Spleen (tissue), 7 donors: ENCODE measurements around the gene LGMN.

Experiments
- POLR2A ChIP-seq, 3 donors: fragments of 450-650 bp; IDR thresholded peaks; one replicate each; pipeline ENCODE4 v1.5.1; 2017; ENCODE audit warnings: antibody characterized with exemption in 3 of 3, mild to moderate bottlenecking in 1 of 3
- POLR2AphosphoS5 ChIP-seq, 3 donors: sonication (generic); formaldehyde crosslinking; IDR thresholded peaks; one replicate each; pipeline ENCODE4 v1.5.1; 2017; ENCODE audit warnings: antibody characterized with exemption in 3 of 3
- TF ChIP-seq, protein P1 (sequence below), 11 experiments: fragments of 200-600 bp in 7 of 11; fragments of 450-650 bp in 4 of 11; sonication (generic) in 4 of 11; IDR thresholded peaks in 8 of 11; conservative IDR thresholded peaks in 3 of 11; 1 replicate in 7 of 11; 2 replicates in 4 of 11; pipeline versions ENCODE4 v1.4.0 to v1.8.0; 2016 to 2021; ENCODE audit warnings: antibody characterized with exemption in 11 of 11, inconsistent platforms in 4 of 11, mild to moderate bottlenecking in 1 of 11
- donor health status: DM: no; HTN: no; CAD: no; lungs with moderate emphysema.
- donor health status: DM: no; HTN: no; CAD: no.
- donor health status: DM: no; HTN: no; CAD: no.

DNA sequence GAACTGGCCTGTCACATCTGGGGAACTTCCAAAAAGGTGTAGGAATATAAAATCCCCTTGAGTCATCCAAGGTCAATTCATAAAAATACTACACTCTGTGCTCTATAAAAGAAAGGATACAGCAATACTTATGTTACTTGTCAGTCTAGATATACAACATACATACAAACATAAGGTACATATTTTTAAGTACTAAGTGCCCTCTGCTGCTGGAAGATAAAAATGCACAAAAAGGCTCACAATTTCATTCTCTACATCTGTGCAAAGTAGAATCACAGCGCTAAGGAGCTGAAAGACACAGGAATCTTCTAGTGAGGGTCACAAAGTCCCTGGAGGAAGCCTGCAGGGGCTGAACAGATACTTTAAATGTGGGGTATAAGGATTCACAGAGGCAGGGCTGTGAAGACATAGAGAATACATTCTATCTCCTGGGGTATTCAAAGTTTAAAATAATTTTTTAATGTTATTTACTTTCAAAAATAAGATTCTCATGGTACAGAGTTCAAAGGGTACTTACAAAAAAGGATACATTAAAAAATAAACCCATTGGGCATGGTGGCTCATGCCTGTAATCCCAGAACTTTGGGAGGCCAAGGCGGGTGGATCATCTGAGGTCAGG, 35.5 kb upstream of the LGMN start:
- TF ChIP-seq, protein P1, sequence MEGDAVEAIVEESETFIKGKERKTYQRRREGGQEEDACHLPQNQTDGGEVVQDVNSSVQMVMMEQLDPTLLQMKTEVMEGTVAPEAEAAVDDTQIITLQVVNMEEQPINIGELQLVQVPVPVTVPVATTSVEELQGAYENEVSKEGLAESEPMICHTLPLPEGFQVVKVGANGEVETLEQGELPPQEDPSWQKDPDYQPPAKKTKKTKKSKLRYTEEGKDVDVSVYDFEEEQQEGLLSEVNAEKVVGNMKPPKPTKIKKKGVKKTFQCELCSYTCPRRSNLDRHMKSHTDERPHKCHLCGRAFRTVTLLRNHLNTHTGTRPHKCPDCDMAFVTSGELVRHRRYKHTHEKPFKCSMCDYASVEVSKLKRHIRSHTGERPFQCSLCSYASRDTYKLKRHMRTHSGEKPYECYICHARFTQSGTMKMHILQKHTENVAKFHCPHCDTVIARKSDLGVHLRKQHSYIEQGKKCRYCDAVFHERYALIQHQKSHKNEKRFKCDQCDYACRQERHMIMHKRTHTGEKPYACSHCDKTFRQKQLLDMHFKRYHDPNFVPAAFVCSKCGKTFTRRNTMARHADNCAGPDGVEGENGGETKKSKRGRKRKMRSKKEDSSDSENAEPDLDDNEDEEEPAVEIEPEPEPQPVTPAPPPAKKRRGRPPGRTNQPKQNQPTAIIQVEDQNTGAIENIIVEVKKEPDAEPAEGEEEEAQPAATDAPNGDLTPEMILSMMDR (IDR thresholded peaks at IDR 0.05 in 8 of 11, conservative IDR thresholded peaks at IDR 0.05 in 3 of 11): peak; percentile 24 to 72 (median 69)
- TF ChIP-seq POLR2AphosphoS5 (IDR thresholded peaks at IDR 0.05) (no peak), POLR2A (IDR thresholded peaks at IDR 0.05) (no peak)
